H9 (cell line): ENCODE results near the gene EGLN1. TPM values are rescaled to one million over a fixed set of nuclear protein-coding genes. Genes with fewer than 3 reads are reported as not detected.
A peak's percentile ranks its signal among the peaks of the same experiment; 100 is the strongest.

ENCODE experiments used
- DNase-seq: peaks from one replicate; pipeline ENCODE4 v3.0.0-alpha.2; 2017
- H2AFZ ChIP-seq: one replicate; pipeline ENCODE4 v1.6.1; 2013; ENCODE audit warnings: mild to moderate bottlenecking, low read length, control low read depth, moderate library complexity
- H2AK5ac ChIP-seq: 2 replicates; pipeline ENCODE4 v1.6.1; 2013; ENCODE audit warnings: low read length, control low read depth, mixed read lengths; ENCODE audit not compliant: insufficient read length
- H2BK120ac ChIP-seq: one replicate; pipeline ENCODE4 v1.6.1; 2013; ENCODE audit warnings: low read depth, mild to moderate bottlenecking, low read length, control low read depth, inconsistent platforms; ENCODE audit not compliant: poor library complexity, severe bottlenecking
- H2BK12ac ChIP-seq: 2 replicates; pipeline ENCODE4 v1.6.1; 2013; ENCODE audit warnings: low read length, control low read depth, mixed read lengths, low read depth; ENCODE audit not compliant: insufficient read length
- H2BK15ac ChIP-seq: 2 replicates; pipeline ENCODE4 v1.6.1; 2013; ENCODE audit warnings: low read depth, low read length, control low read depth
- H2BK20ac ChIP-seq: one replicate; pipeline ENCODE4 v1.6.1; 2013; ENCODE audit warnings: low read depth, mild to moderate bottlenecking, low read length, control low read depth, inconsistent platforms; ENCODE audit not compliant: poor library complexity, severe bottlenecking
- H2BK5ac ChIP-seq: 2 replicates; pipeline ENCODE4 v1.6.1; 2013; ENCODE audit warnings: low read length, control low read depth, mixed read lengths; ENCODE audit not compliant: insufficient read length
- H3K14ac ChIP-seq: 2 replicates; pipeline ENCODE4 v1.6.1; 2013; ENCODE audit warnings: low read length, control low read depth; ENCODE audit not compliant: insufficient read depth
- H3K18ac ChIP-seq: 2 replicates; pipeline ENCODE4 v1.6.1; 2013; ENCODE audit warnings: low read depth, mild to moderate bottlenecking, mixed read lengths, low read length, control low read depth; ENCODE audit not compliant: insufficient read length
- H3K23ac ChIP-seq: 2 replicates; pipeline ENCODE4 v1.6.1; 2013; ENCODE audit warnings: low read length, control low read depth, mixed read lengths, low read depth; ENCODE audit not compliant: insufficient read length
- H3K23me2 ChIP-seq: 2 replicates; pipeline ENCODE4 v1.6.1; 2013; ENCODE audit warnings: low read depth, mild to moderate bottlenecking, mixed read lengths, low read length, control low read depth; ENCODE audit not compliant: insufficient read length, poor library complexity, severe bottlenecking
- H3K27ac ChIP-seq: 2 replicates; pipeline ENCODE4 v1.5.1; 2013; ENCODE audit warnings: low read length, control low read depth, mixed read lengths, low read depth; ENCODE audit not compliant: insufficient read length
- H3K27me3 ChIP-seq: 2 replicates; pipeline ENCODE4 v1.6.1; 2013; ENCODE audit warnings: low read length, control low read depth, inconsistent platforms; ENCODE audit not compliant: insufficient read depth
- H3K4ac ChIP-seq: 2 replicates; pipeline ENCODE4 v1.6.1; 2013; ENCODE audit warnings: low read depth, mild to moderate bottlenecking, control low read depth, inconsistent platforms, low read length, moderate library complexity
- H3K4me1 ChIP-seq: 2 replicates; pipeline ENCODE4 v1.6.1; 2013; ENCODE audit warnings: low read length, control low read depth, inconsistent platforms; ENCODE audit not compliant: insufficient read depth
- H3K4me2 ChIP-seq: 2 replicates; pipeline ENCODE4 v1.6.1; 2013; ENCODE audit warnings: low read length, control low read depth, mixed read lengths; ENCODE audit not compliant: insufficient read length, insufficient read depth
- H3K56ac ChIP-seq: 2 replicates; pipeline ENCODE4 v1.6.1; 2013; ENCODE audit warnings: low read depth, mild to moderate bottlenecking, mixed read lengths, low read length, control low read depth; ENCODE audit not compliant: insufficient read length
- H3K79me1 ChIP-seq: 2 replicates; pipeline ENCODE4 v1.6.1; 2013; ENCODE audit warnings: low read depth, mild to moderate bottlenecking, moderate library complexity, low read length, control low read depth, inconsistent platforms; ENCODE audit not compliant: insufficient read depth, poor library complexity, severe bottlenecking
- H3K79me2 ChIP-seq: 2 replicates; pipeline ENCODE4 v1.6.1; 2013; ENCODE audit warnings: low read length, control low read depth, inconsistent platforms; ENCODE audit not compliant: insufficient read depth
- H3K9ac ChIP-seq: 2 replicates; pipeline ENCODE4 v1.6.1; 2013; ENCODE audit warnings: low read length, control low read depth, mixed read lengths; ENCODE audit not compliant: insufficient read length; ENCODE audit errors: extremely low read depth
- H3K9me3 ChIP-seq: one replicate; pipeline ENCODE4 v1.6.1; 2013; ENCODE audit warnings: low read depth, low read length, inconsistent platforms; ENCODE audit not compliant: control insufficient read depth
- H3T11ph ChIP-seq: one replicate; pipeline ENCODE4 v1.6.1; 2013; ENCODE audit warnings: mild to moderate bottlenecking, low read length, control low read depth, inconsistent platforms
- H4K20me1 ChIP-seq: one replicate; pipeline ENCODE4 v1.6.1; 2013; ENCODE audit not compliant: control insufficient read depth, insufficient read length, insufficient read depth
- H4K5ac ChIP-seq: 2 replicates; pipeline ENCODE4 v1.6.1; 2013; ENCODE audit warnings: low read depth, mild to moderate bottlenecking, mixed read lengths, low read length, control low read depth; ENCODE audit not compliant: insufficient read length
- H4K8ac ChIP-seq: replicated peaks from 2 replicates; pipeline ENCODE4 v1.6.1; 2013; ENCODE audit warnings: low read length, control low read depth, mixed read lengths, low read depth; ENCODE audit not compliant: insufficient read length
- H4K91ac ChIP-seq: 2 replicates; pipeline ENCODE4 v1.6.1; 2013; ENCODE audit warnings: low read depth, mild to moderate bottlenecking, moderate library complexity, mixed read lengths, low read length, control low read depth; ENCODE audit not compliant: insufficient read length
- H3K27ac Mint-ChIP-seq, 3 experiments: 2 replicates in 2 of 3; 3 replicates in 1 of 3; pipeline ENCODE4 v1.8.0; 2020 to 2021; ENCODE audit warnings: mixed read lengths in 3 of 3, mild to moderate bottlenecking in 1 of 3, moderate library complexity in 1 of 3
- H3K27me3 Mint-ChIP-seq: 2 replicates; pipeline ENCODE4 v1.8.0; 2021; ENCODE audit warnings: low read depth, mild to moderate bottlenecking, moderate library complexity, mixed read lengths
- H3K36me3 Mint-ChIP-seq, 3 experiments: 2 replicates in 2 of 3; 3 replicates in 1 of 3; pipeline ENCODE4 v1.8.0; 2020 to 2021; ENCODE audit warnings: low read depth in 3 of 3, mixed read lengths in 3 of 3; ENCODE audit not compliant: insufficient read depth in 1 of 3
- H3K4me1 Mint-ChIP-seq, 2 experiments: 2 replicates each; pipeline ENCODE4 v1.8.0; 2020; ENCODE audit warnings: mixed read lengths in 2 of 2
- H3K4me3 Mint-ChIP-seq, 2 experiments: 2 replicates in 1 of 2; 3 replicates in 1 of 2; pipeline ENCODE4 v1.8.0; 2020 to 2021; ENCODE audit warnings: mild to moderate bottlenecking in 2 of 2, mixed read lengths in 2 of 2, moderate library complexity in 1 of 2
- H3K9me3 Mint-ChIP-seq, 2 experiments: 2 replicates in 1 of 2; 3 replicates in 1 of 2; pipeline ENCODE4 v1.8.0; 2020; ENCODE audit warnings: mild to moderate bottlenecking in 2 of 2, mixed read lengths in 2 of 2, moderate library complexity in 1 of 2
- WGBS: extraction: QIAGEN DNeasy Blood & Tissue Kit; methylation state at CpG from one replicate; pipeline ENCODE4 v1.1.7; 2013; ENCODE audit warnings: missing lambda C conversion rate, low lambda C conversion rate, mixed read lengths; ENCODE audit not compliant: insufficient read length; ENCODE audit errors: extremely low coverage; 5-methylcytosine and 5-hydroxymethylcytosine counted together
- total RNA-seq: library from RNA; stranded (reverse); gene quantifications from 2 replicates; pipeline ENCODE4 v1.2.1, GENCODE V29; 2021
- TF ChIP-seq, protein P1 (sequence below): fragments of 200-600 bp; sonication (generic); conservative IDR thresholded peaks from 3 replicates; pipeline ENCODE4 v1.8.0; 2021; ENCODE audit warnings: antibody characterized with exemption, mild to moderate bottlenecking

Gene EGLN1
- total RNA-seq, 1 experiment from 2014 or later, result 8.4 TPM

DNA sequence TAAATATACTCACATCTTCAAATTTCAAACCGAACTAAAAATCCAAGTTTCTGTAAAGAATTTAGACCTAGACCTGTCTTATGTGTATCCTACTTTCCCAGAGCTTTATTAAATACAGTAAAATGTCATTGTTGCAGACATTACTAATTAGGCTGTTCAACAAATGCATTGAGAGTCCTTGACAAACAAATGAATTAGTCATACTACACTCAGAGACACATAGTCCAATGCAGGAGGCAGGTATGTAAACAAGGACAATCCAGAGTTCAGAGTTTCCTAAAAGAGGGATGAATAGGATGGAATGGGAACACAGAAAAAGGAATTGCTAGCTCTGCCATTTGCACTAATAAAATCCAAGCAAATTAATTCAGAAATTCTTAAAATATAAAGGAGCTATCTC lies 1.6 kb upstream of the EGLN1 start:
- DNase-seq, result no peak
- no peaks in the 10 kb centered on the region for H3K9me3 Mint-ChIP-seq
- peak overlapping the region; percentile 75 to 88; a peak in 3 of 5 replicates for H3K4me3 Mint-ChIP-seq
- H3K27ac ChIP-seq, result no peak overlapping the region
- H3K27me3 ChIP-seq, result peaks cover 27% of the 10 kb centered on the region
- H3K56ac ChIP-seq, result no peak overlapping the region
- H2AK5ac ChIP-seq, result no peak overlapping the region
- no peak overlapping the region for H2AFZ ChIP-seq
- no peak overlapping the region for H2BK120ac ChIP-seq
- H3K4me1 ChIP-seq, result no peaks in the 10 kb centered on the region
- no peak overlapping the region for H2BK5ac ChIP-seq
- WGBS, result no CpG with 5 or more reads among the region's 1 CpG
- no peak overlapping the region for H4K91ac ChIP-seq
- H3K79me1 ChIP-seq, result no peaks in the 10 kb centered on the region
- H3K27ac Mint-ChIP-seq, result no peak overlapping the region
- no peak overlapping the region for H3T11ph ChIP-seq
- H3K27me3 Mint-ChIP-seq, result peaks cover 65% of the 10 kb centered on the region
- TF ChIP-seq, protein P1, sequence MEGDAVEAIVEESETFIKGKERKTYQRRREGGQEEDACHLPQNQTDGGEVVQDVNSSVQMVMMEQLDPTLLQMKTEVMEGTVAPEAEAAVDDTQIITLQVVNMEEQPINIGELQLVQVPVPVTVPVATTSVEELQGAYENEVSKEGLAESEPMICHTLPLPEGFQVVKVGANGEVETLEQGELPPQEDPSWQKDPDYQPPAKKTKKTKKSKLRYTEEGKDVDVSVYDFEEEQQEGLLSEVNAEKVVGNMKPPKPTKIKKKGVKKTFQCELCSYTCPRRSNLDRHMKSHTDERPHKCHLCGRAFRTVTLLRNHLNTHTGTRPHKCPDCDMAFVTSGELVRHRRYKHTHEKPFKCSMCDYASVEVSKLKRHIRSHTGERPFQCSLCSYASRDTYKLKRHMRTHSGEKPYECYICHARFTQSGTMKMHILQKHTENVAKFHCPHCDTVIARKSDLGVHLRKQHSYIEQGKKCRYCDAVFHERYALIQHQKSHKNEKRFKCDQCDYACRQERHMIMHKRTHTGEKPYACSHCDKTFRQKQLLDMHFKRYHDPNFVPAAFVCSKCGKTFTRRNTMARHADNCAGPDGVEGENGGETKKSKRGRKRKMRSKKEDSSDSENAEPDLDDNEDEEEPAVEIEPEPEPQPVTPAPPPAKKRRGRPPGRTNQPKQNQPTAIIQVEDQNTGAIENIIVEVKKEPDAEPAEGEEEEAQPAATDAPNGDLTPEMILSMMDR, result no peak
- no peak overlapping the region for H3K9ac ChIP-seq
- H4K5ac ChIP-seq, result no peak overlapping the region
- no peaks in the 10 kb centered on the region for H3K79me2 ChIP-seq
- H3K4me1 Mint-ChIP-seq, result peaks cover 33 to 35% of the 10 kb centered on the region in 2 experiments
- H3K23me2 ChIP-seq, result peaks cover 16% of the 10 kb centered on the region
- H4K8ac ChIP-seq, result no peak overlapping the region
- no peak overlapping the region for H3K18ac ChIP-seq
- no peaks in the 10 kb centered on the region for H3K36me3 Mint-ChIP-seq
- no peaks in the 10 kb centered on the region for H4K20me1 ChIP-seq
- H3K14ac ChIP-seq, result no peak overlapping the region
- H2BK15ac ChIP-seq, result no peak overlapping the region
- H2BK20ac ChIP-seq, result no peak overlapping the region
- no peak overlapping the region for H3K4ac ChIP-seq
- no peak overlapping the region for H3K4me2 ChIP-seq
- no peaks in the 10 kb centered on the region for H3K9me3 ChIP-seq
- H3K23ac ChIP-seq, result no peak overlapping the region
- H2BK12ac ChIP-seq, result no peak overlapping the region
